ENCODE data around the gene SBNO2. TPM values are rescaled to one million over a fixed set of nuclear protein-coding genes. Genes with fewer than 3 reads are reported as not detected.

SBNO2 gene
- total and polyA plus RNA-seq, 9 of the 15 experiments (the other 6 are each of a cell fraction or from before 2014, with no cell fraction given): 0.01 to 46.2 (median 6.7) TPM

GRCh38 chr19:1173159-1173844 is 766 bp downstream of the SBNO2 start (continued):
- TF ChIP-seq ZNF589 (CRISPR knock-in tag; IDR thresholded peaks at IDR 0.05; ENCODE audit: low read depth): no peak
- no peak for TF ChIP-seq NELFE (IDR thresholded peaks at IDR 0.05; ENCODE audit: insufficient read depth, insufficient read length)
- no peak for TF ChIP-seq E2F1 (CRISPR knock-in tag; IDR thresholded peaks at IDR 0.05)
- 0 out of 2 replicates have a peak, but pooled peaks have one; percentile 4 for TF ChIP-seq ZFX (CRISPR knock-in tag; IDR thresholded peaks at IDR 0.05)
- no peak for TF ChIP-seq ZC3H8 (IDR thresholded peaks at IDR 0.05)
- TF ChIP-seq ZNF197 (CRISPR knock-in tag; IDR thresholded peaks at IDR 0.05; ENCODE audit: low read depth): no peak
- TF ChIP-seq OTX1 (CRISPR knock-in tag; IDR thresholded peaks at IDR 0.05): no peak
- no peak for TF ChIP-seq MTF1 (CRISPR knock-in tag; IDR thresholded peaks at IDR 0.05; ENCODE audit: borderline replicate concordance)
- no peak for TF ChIP-seq DACH1 (IDR thresholded peaks at IDR 0.05; ENCODE audit: partially characterized antibody)
- no peak for TF ChIP-seq ZNF561 (CRISPR knock-in tag; conservative IDR thresholded peaks at IDR 0.05)
- peak; percentile 95 for TF ChIP-seq NR2C1 (IDR thresholded peaks at IDR 0.05)
- TF ChIP-seq NR2C1 (tag; IDR thresholded peaks at IDR 0.05): peak; percentile 96
- no peak for TF ChIP-seq PPARD (CRISPR knock-in tag; IDR thresholded peaks at IDR 0.05)
- TF ChIP-seq KDM5B (IDR thresholded peaks at IDR 0.05; ENCODE audit: insufficient replicate concordance, low read depth, low read length): no peak
- peak; percentile 65 for TF ChIP-seq POLR2G (IDR thresholded peaks at IDR 0.05; ENCODE audit: low read depth, low read length)
- no peak for TF ChIP-seq ZFP1 (CRISPR knock-in tag; IDR thresholded peaks at IDR 0.05)
- TF ChIP-seq ZNF740 (CRISPR knock-in tag; IDR thresholded peaks at IDR 0.05): no peak
- TF ChIP-seq ZNF740 (tag; IDR thresholded peaks at IDR 0.05): no peak
- no peak for TF ChIP-seq GTF2F1 (IDR thresholded peaks at IDR 0.05; ENCODE audit: low read depth, low read length)
- TF ChIP-seq MAX (CRISPR knock-in tag; IDR thresholded peaks at IDR 0.05): peak; percentile 56; the same call in 1 of the 2 replicates
- no peak for TF ChIP-seq SMAD1 (IDR thresholded peaks at IDR 0.05; ENCODE audit: low read depth, low read length, partially characterized antibody)
- no peak for TF ChIP-seq SRF (CRISPR knock-in tag; IDR thresholded peaks at IDR 0.05)
- TF ChIP-seq DEAF1 (CRISPR knock-in tag; IDR thresholded peaks at IDR 0.05): no peak
- no peak for TF ChIP-seq FOXK2 (conservative IDR thresholded peaks at IDR 0.05 in 1 of 2, IDR thresholded peaks at IDR 0.05 in 1 of 2; ENCODE audit: low read depth in 2 of 2)
- no peak for TF ChIP-seq ZNF77 (CRISPR knock-in tag; IDR thresholded peaks at IDR 0.05)
- TF ChIP-seq NFIC (IDR thresholded peaks at IDR 0.05): no peak
